ENCODE data around the gene FAM174C. TPM values are rescaled to one million over a fixed set of nuclear protein-coding genes. Genes with fewer than 3 reads are reported as not detected.
A peak's percentile ranks its signal among the peaks of the same experiment; 100 is the strongest.

FAM174C gene
- total and polyA plus RNA-seq, 10 donors = 35.8 to 134 (median 46.6) TPM

DNA sequence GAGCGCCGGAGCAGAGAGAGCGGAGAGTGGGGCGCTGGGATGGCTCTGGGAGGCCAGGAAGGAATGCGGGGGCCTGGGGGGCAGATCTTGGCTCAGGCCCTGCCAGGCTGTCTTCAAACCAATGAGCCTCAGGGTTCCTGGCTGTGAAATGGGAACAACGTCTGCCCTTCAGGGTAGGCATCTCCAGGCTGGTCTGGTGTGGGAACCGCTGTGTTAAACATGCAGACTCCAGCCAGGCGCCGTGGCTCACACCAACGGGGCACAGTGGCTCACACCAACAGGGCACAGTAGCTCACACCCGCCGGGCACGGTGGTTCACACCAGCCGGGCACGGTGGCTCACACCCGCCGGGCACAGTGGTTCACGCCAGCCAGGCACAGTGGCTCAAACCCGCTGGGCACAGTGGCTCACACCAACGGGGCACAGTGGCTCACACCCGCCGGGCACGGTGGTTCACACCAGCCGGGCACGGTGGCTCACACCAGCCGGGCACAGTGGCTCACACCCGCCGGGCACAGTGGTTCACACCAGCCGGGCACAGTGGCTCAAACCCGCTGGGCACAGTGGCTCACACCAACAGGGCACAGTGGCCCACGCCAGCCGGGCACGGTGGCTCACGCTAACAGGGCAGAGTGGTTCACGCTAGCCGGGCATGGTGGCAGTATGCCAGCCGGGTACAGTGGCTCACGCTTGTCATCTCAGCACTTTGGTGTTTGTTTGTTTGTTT, 50.4 kb downstream of the FAM174C start:
- WGBS, 5 donors = 78 to 87% (median 81%) methylated on average over 14 to 38 of the region's 38 CpGs
- Histone ChIP-seq H3K36me3 (no peaks in the 10 kb centered on the region), H3K9me3 (no peaks in the 10 kb centered on the region), H3K4me3 (peak overlapping the region in 3 of 8 donors; percentile 15 to 58 (median 34)), H3K4me1 (peaks cover 5 to 20% (median 11%) of the 10 kb centered on the region in 6 donors), H3K27me3 (replicated peaks in 1 of 7) (peaks cover 3 to 86% (median 33%) of the 10 kb centered on the region in 7 donors), H3K27ac (peak overlapping the region in 2 of 8 donors; percentile 48 to 50)
- TF ChIP-seq, protein P1, sequence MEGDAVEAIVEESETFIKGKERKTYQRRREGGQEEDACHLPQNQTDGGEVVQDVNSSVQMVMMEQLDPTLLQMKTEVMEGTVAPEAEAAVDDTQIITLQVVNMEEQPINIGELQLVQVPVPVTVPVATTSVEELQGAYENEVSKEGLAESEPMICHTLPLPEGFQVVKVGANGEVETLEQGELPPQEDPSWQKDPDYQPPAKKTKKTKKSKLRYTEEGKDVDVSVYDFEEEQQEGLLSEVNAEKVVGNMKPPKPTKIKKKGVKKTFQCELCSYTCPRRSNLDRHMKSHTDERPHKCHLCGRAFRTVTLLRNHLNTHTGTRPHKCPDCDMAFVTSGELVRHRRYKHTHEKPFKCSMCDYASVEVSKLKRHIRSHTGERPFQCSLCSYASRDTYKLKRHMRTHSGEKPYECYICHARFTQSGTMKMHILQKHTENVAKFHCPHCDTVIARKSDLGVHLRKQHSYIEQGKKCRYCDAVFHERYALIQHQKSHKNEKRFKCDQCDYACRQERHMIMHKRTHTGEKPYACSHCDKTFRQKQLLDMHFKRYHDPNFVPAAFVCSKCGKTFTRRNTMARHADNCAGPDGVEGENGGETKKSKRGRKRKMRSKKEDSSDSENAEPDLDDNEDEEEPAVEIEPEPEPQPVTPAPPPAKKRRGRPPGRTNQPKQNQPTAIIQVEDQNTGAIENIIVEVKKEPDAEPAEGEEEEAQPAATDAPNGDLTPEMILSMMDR (IDR thresholded peaks at IDR 0.05 in 8 of 11, conservative IDR thresholded peaks at IDR 0.05 in 3 of 11) = no peak
- TF ChIP-seq POLR2A (IDR thresholded peaks at IDR 0.05) (no peak), POLR2AphosphoS5 (IDR thresholded peaks at IDR 0.05) (no peak)
- intact Hi-C loops (cut with DNase I; ENCODE audit: low total_unique reads) = no loop called here
- no peak for DNase-seq

GRCh38 chr19:1327125-1327524, 51.8 kb downstream of the FAM174C start:
- Histone ChIP-seq H3K4me1 (peaks cover 5 to 20% (median 11%) of the 10 kb centered on the region in 6 donors), H3K27me3 (replicated peaks in 1 of 7) (peaks cover 3 to 86% (median 28%) of the 10 kb centered on the region in 7 donors), H3K4me3 (no peak overlapping the region), H3K9me3 (no peaks in the 10 kb centered on the region), H3K27ac (no peak overlapping the region), H3K36me3 (no peaks in the 10 kb centered on the region)
- TF ChIP-seq POLR2AphosphoS5 (IDR thresholded peaks at IDR 0.05) (no peak), POLR2A (IDR thresholded peaks at IDR 0.05) (no peak)
- TF ChIP-seq, protein P1 (IDR thresholded peaks at IDR 0.05 in 8 of 11, conservative IDR thresholded peaks at IDR 0.05 in 3 of 11) = no peak
- DNase-seq = no peak
- intact Hi-C loops (cut with DNase I; ENCODE audit: low total_unique reads) = no loop called here
- WGBS, 5 donors = 51 to 78% (median 72%) methylated on average over 11 to 14 of the region's 14 CpGs

Other genes starting within 250 kb of the FAM174C start
- 100 to 1,000 TPM; 102 to 296 (median 233) TPM for gene CNN2, start 248.9 kb upstream of the FAM174C start, total RNA-seq
- 100 to 1,000 TPM; 126 to 147 (median 140) TPM for gene CNN2, start 248.9 kb upstream of the FAM174C start, polyA plus RNA-seq
- gene ABCA7, start 235.4 kb upstream of the FAM174C start, total RNA-seq = 100 to 1,000 TPM in 3 of 7 donors, 10 to 100 TPM in 4; 64.6 to 162 (median 94.7) TPM
- 100 to 1,000 TPM in 2 of 3 donors, 10 to 100 TPM in 1; 67.5 to 197 (median 152) TPM for gene ABCA7, start 235.4 kb upstream of the FAM174C start, polyA plus RNA-seq
- 100 to 1,000 TPM; 161 to 258 (median 237) TPM for gene ARHGAP45, start 208.4 kb upstream of the FAM174C start, total RNA-seq
- 100 to 1,000 TPM; 205 to 356 (median 329) TPM for gene ARHGAP45, start 208.4 kb upstream of the FAM174C start, polyA plus RNA-seq
- 100 to 1,000 TPM; 106 to 152 (median 123) TPM for gene POLR2E, start 180.2 kb upstream of the FAM174C start, total RNA-seq
- gene POLR2E, start 180.2 kb upstream of the FAM174C start, polyA plus RNA-seq = 100 to 1,000 TPM in 2 of 3 donors, 10 to 100 TPM in 1; 70.8 to 144 (median 105) TPM
- 100 to 1,000 TPM; 138 to 275 (median 216) TPM for gene GPX4, start 171.5 kb upstream of the FAM174C start, total RNA-seq
- 100 to 1,000 TPM; 480 to 562 (median 522) TPM for gene GPX4, start 171.5 kb upstream of the FAM174C start, polyA plus RNA-seq
- gene SBNO2, start 101.3 kb upstream of the FAM174C start, total RNA-seq = 100 to 1,000 TPM in 5 of 7 donors, 10 to 100 TPM in 2; 51.7 to 230 (median 168) TPM
- gene SBNO2, start 101.3 kb upstream of the FAM174C start, polyA plus RNA-seq = 10 to 100 TPM; 16.2 to 62.0 (median 29.8) TPM
- gene STK11, start 69.8 kb upstream of the FAM174C start, total RNA-seq = 10 to 100 TPM; 52.1 to 85.0 (median 75.3) TPM
- 100 to 1,000 TPM in 1 of 3 donors, 10 to 100 TPM in 2; 44.0 to 107 (median 46.7) TPM for gene STK11, start 69.8 kb upstream of the FAM174C start, polyA plus RNA-seq
- 1 to 10 TPM in 1 of 7 donors, under 1 TPM in 5, not detected in 1; 0.12 to 1.2 (median 0.41) TPM for gene CBARP, start 37.5 kb upstream of the FAM174C start, total RNA-seq
- gene CBARP, start 37.5 kb upstream of the FAM174C start, polyA plus RNA-seq = under 1 TPM in 2 of 3 donors, not detected in 1; 0.05 to 0.48 TPM
- gene ATP5F1D, start 33.8 kb upstream of the FAM174C start, total RNA-seq = 100 to 1,000 TPM in 4 of 7 donors, 10 to 100 TPM in 3; 49.1 to 131 (median 102) TPM
- gene ATP5F1D, start 33.8 kb upstream of the FAM174C start, polyA plus RNA-seq = 100 to 1,000 TPM; 164 to 166 (median 165) TPM
- gene MIDN, start 26.9 kb upstream of the FAM174C start, total RNA-seq = 100 to 1,000 TPM in 4 of 7 donors, 10 to 100 TPM in 3; 42.1 to 223 (median 138) TPM
- gene MIDN, start 26.9 kb upstream of the FAM174C start, polyA plus RNA-seq = 10 to 100 TPM; 16.5 to 48.9 (median 19.1) TPM
- gene CIRBP, start 6.2 kb upstream of the FAM174C start, total RNA-seq = 100 to 1,000 TPM; 333 to 672 (median 514) TPM
- gene CIRBP, start 6.2 kb upstream of the FAM174C start, polyA plus RNA-seq = 100 to 1,000 TPM; 406 to 894 (median 843) TPM
- gene EFNA2, start 10.3 kb downstream of the FAM174C start, total RNA-seq = not detected
- gene EFNA2, start 10.3 kb downstream of the FAM174C start, polyA plus RNA-seq = not detected
- 100 to 1,000 TPM in 1 of 7 donors, 10 to 100 TPM in 6; 64.0 to 133 (median 85.2) TPM for gene NDUFS7, start 108.4 kb downstream of the FAM174C start, total RNA-seq
- 100 to 1,000 TPM in 1 of 3 donors, 10 to 100 TPM in 2; 75.5 to 106 (median 78.0) TPM for gene NDUFS7, start 108.4 kb downstream of the FAM174C start, polyA plus RNA-seq
- 10 to 100 TPM in 4 of 7 donors, 1 to 10 TPM in 3; 7.1 to 14.5 (median 11.2) TPM for gene GAMT, start 126.0 kb downstream of the FAM174C start, total RNA-seq
- gene GAMT, start 126.0 kb downstream of the FAM174C start, polyA plus RNA-seq = 10 to 100 TPM; 15.2 to 20.4 (median 18.2) TPM
- gene DAZAP1, start 132.1 kb downstream of the FAM174C start, total RNA-seq = 100 to 1,000 TPM in 3 of 7 donors, 10 to 100 TPM in 4; 43.8 to 137 (median 94.6) TPM
- 100 to 1,000 TPM in 2 of 3 donors, 10 to 100 TPM in 1; 80.0 to 133 (median 106) TPM for gene DAZAP1, start 132.1 kb downstream of the FAM174C start, polyA plus RNA-seq
- gene RPS15, start 162.9 kb downstream of the FAM174C start, total RNA-seq = 1,000 to 10,000 TPM in 6 of 7 donors, 100 to 1,000 TPM in 1; 932 to 4,344 (median 1,309) TPM
- gene RPS15, start 162.9 kb downstream of the FAM174C start, polyA plus RNA-seq = 1,000 to 10,000 TPM; 4,275 to 5,849 (median 5,793) TPM
- gene APC2, start 174.6 kb downstream of the FAM174C start, total RNA-seq = under 1 TPM; 0.07 to 0.56 (median 0.20) TPM
- gene APC2, start 174.6 kb downstream of the FAM174C start, polyA plus RNA-seq = under 1 TPM; 0.02 to 0.29 (median 0.02) TPM
- gene C19orf25, start 203.7 kb downstream of the FAM174C start, total RNA-seq = 10 to 100 TPM; 31.3 to 52.8 (median 40.3) TPM
- gene C19orf25, start 203.7 kb downstream of the FAM174C start, polyA plus RNA-seq = 10 to 100 TPM; 24.7 to 56.6 (median 38.8) TPM
- 1 to 10 TPM; 1.1 to 4.2 (median 1.8) TPM for gene PCSK4, start 214.8 kb downstream of the FAM174C start, total RNA-seq
- 1 to 10 TPM; 1.9 to 2.4 (median 2.0) TPM for gene PCSK4, start 214.8 kb downstream of the FAM174C start, polyA plus RNA-seq
- gene REEP6, start 215.7 kb downstream of the FAM174C start, total RNA-seq = 1 to 10 TPM in 5 of 7 donors, under 1 TPM in 1, not detected in 1; 0.65 to 2.6 (median 1.6) TPM
- gene REEP6, start 215.7 kb downstream of the FAM174C start, polyA plus RNA-seq = 1 to 10 TPM; 1.2 to 1.6 (median 1.5) TPM
- 1 to 10 TPM in 4 of 7 donors, under 1 TPM in 3; 0.26 to 2.0 (median 1.3) TPM for gene ADAMTSL5, start 237.5 kb downstream of the FAM174C start, total RNA-seq
- gene ADAMTSL5, start 237.5 kb downstream of the FAM174C start, polyA plus RNA-seq = under 1 TPM; 0.13 to 0.42 (median 0.27) TPM
- gene PLK5, start 248.5 kb downstream of the FAM174C start, total RNA-seq = not detected
- gene PLK5, start 248.5 kb downstream of the FAM174C start, polyA plus RNA-seq = under 1 TPM; 0.04 to 0.06 (median 0.06) TPM

All from spleen (tissue), 11 donors.